Upper lobe of left lung (tissue), 4 donors: ENCODE measurements around the gene SGCE.

ENCODE experiments used
- CTCF ChIP-seq, 6 experiments: fragments of 450-650 bp in 4 of 6; fragments of 200-600 bp in 2 of 6; sonication (generic) in 2 of 6; IDR thresholded peaks; one replicate each; pipeline ENCODE4 v1.5.1; 2016 to 2019; ENCODE audit warnings: antibody characterized with exemption in 6 of 6
- POLR2A ChIP-seq, 4 donors: fragments of 450-650 bp; IDR thresholded peaks; one replicate each; pipeline ENCODE4 v1.5.1; 2016 to 2017; ENCODE audit warnings: antibody characterized with exemption in 4 of 4, mild to moderate bottlenecking in 2 of 4

GRCh38 chr7:94655848-94656657, at the start of gene SGCE:
- peak; percentile 32 to 70 (median 41) for TF ChIP-seq CTCF (IDR thresholded peaks at IDR 0.05)
- TF ChIP-seq POLR2A (IDR thresholded peaks at IDR 0.05) = peak in 1 of 4 donors; percentile 38
